ENCODE results near the gene NDUFAF7.
"Not testable (repeated sequence)": the region's sequence is repeated elsewhere in the genome, so short reads cannot be mapped to it uniquely, and the experiment has no call there.

NDUFAF7 gene

DNA sequence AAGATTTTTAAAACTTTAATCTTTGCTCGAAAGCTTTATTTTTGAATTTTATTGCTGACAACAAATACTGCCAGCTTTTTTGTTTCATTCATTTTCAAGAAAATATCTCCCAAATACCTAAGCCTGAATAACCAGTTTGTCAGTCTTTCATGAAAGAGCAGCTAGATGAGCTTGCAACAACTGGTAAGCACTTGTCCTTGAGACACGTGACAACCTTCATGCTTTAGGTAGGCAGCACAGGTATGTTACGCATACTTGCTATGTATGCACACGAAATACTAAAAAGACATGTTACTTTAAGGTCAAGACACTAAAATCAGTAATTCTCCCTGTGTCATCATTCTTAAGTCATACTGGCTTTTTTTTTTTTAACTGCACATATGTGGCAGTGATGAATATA lies 12.4 kb upstream of the NDUFAF7 start:
- no peak for DNase-seq

DNA sequence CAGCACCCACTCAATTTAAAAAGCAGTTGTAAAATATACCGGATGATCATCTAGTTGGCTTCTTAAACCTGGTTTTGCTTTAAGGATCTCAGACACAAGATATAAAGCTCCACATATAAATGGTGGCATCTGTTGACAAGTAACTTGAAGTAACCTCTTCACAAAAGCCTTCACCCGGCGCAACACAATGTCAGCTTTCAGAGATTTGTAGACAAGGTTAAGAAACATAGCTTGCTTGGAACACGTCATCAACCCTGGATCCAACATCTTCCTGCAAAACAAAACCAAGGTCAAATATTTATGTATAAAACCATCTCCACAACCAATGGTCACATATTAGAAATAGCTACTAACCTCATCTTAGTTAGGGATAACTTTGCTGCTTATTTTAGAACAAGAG lies 8.3 kb upstream of the NDUFAF7 start:
- DNase-seq: no peak

DNA sequence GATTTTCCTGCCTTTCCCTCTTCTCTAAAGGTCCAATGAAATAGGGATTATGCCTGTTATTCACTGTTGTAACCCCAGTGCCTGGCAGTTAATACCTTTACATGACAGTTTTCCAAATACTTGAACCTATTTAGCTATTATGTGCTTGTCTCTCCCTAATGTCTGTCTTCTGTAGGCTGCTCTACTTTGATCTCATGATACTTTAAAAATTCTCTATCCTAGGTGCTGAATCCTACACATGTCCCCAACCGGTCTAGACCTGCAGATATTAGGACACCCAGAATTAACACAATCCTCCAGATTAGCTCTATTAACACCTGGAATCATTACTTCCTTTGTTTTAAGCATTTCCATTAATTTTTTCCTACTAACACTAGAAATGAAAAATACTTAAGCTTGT lies 7.4 kb upstream of the NDUFAF7 start:
- no peak for DNase-seq

DNA sequence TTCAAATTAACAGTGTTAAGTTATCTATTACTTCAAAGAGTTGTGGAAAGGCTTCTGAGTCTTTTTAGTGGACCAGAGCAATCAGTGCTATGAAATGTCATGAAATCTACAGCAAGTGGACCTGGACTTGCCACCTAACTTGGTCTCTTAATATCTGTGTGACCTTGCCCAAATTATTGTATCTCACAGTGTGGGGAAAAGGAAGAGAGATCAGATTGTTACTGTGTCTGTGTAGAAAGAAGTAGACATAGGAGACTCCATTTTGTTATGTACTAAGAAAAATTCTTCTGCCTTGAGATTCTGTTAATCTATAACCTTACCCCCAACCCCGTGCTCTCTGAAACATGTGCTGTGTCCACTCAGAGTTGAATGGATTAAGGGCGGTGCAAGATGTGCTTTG lies 6.3 kb upstream of the NDUFAF7 start:
- DNase-seq: not testable (repeated sequence)

DNA sequence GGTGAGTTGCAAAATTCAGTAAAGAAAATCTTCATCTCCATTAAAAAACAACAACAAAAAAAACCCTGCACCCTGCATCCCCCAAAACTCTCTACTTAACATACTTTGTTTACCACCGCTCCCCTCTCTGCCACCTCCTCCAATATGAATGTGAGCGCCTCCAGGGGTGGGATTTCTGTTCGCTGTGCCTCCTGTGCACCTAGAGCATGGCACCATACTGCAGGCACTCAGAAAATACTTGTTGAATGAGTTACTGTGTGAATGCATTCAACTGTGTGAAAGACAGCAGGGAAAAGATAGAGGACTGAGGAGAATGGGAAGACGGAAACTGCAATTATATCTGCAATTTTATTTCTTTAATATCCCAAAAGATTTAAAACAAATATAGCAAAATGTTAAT lies 4.6 kb upstream of the NDUFAF7 start:
- no peak for DNase-seq

DNA sequence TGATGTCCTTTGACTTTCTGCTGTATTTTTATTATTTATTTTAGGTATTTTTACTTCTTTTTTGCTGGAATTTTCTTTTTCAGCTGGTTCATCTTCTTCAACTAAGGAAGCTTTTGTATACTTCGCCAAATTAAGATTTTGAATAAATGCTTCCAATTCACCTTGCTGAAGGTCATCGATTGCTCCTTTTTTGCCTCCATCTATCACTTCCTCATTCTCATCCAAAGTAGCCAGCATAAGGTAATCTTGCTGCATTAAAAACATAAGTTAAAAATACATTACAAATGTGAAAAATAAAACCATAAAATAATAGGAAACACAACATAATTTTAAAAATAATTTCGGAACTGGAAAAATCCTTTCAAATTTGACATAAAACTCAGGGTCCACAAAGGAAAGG lies 2.7 kb upstream of the NDUFAF7 start:
- no peak for DNase-seq

DNA sequence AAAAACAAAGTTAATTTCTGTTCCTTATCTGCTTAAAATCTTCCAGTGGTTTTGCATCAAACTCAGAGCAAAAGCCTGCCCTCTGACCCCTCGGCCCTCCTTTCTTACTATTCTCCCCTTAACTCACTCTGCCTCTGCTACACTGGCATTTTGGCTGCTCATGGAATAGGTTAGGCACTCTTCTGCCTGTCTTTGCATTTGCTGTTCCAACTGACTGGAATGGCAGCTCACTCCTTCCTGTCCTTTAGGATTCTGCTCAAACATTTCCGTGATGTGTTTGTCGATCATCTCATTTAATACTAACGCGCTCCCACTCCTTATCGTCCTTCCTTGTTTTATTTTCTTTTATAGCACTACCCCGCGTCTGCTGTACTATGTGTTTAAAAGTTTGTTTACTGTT lies 877 bp upstream of the NDUFAF7 start:
- DNase-seq: peak in 1 of 2 experiments; percentile 9

DNA sequence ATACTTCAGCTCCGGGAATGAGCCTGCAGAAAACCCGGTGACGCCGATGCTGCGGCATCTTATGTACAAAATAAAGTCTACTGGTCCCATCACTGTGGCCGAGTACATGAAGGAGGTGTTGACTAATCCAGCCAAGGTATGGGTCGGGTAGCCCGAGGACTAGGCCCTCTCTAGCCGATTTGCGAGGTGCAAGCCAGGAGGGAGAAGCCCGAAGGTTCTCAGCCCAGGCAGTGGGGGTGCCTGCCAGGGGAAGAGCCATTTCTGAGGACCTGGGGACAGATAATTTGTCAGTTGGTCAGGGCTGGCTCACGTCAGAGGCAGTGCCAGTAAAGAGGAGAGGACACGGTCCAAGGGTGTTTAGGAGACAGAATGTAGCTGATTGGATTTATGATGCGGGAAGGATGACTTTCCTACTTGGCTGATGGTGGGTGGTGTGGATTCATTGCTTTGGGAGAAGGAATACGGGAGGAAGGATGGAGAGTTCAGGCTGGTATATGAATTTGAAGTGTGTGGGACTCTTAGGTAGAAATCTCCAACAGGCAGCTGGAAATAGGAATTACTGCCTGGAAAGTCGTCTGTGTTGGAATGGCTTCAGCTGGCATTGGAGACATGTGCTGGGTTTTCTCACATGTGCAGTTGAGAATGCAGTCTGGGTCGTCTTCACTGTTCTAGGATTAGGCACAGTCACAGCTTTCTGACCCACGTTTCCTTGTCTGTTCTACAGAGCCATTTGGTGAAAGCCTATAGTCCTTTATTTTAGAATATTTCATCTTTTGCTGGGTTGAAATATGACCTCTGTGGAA lies 874 bp downstream of the NDUFAF7 start:
- DNase-seq: peak in 1 of 2 experiments; percentile 44

DNA sequence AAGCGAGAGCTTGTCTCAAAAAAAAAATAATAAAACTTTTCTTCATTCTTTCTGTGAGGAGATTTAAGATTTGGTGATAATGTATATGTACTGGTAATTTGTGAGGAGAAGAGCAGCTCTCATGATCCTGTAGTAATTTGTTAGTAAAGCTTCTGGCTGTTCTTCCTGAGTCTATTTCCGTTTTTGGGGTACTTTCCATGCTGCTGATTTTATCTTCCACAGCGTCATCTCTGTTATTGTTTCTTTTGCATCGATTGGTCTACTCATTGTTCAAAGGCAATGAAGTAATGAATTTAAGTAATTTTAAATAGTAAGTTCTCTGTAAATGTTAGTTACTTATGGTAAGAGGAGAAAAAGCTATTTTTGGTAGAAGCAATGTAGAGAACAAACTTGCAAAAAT lies 12.0 kb downstream of the NDUFAF7 start:
- no peak for DNase-seq

DNA sequence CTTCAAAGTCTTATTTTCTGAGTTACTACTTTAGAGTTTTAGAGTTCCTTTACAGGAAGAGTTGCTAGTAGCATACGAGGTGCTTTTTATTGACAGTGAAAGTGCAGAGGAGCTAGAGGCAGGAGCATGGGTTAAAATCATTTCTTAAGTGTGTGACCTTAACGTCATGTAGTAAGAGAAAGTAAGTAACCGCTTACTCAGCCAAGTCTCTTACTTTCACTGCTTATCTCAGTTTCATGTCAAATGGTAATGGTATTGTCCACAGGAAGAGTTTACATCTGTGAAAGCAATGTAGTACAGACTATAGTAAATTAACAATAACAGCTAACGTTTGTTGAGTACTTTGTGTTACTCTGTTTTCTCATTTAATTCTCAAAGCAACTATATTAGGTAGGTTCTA lies 12.6 kb downstream of the NDUFAF7 start:
- DNase-seq: no peak

DNA sequence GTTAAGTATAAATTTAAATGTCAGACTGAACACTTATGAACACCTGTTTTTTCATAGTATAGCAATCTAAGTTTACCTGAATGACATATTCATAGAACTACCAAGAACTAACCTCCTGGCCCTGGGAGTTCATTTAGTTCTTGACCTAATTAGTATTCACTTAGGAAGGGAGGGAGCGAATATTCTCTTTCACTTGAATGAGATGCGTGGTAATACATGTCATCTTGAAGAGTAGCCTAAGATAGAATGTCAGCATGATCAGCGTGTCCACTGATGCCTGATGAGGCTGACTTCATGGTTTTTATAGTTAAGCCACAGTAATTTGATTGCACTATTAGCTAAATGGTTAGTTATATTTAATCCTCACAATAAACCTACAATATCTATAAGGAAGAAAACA lies 13.3 kb downstream of the NDUFAF7 start:
- no peak for DNase-seq

DNA sequence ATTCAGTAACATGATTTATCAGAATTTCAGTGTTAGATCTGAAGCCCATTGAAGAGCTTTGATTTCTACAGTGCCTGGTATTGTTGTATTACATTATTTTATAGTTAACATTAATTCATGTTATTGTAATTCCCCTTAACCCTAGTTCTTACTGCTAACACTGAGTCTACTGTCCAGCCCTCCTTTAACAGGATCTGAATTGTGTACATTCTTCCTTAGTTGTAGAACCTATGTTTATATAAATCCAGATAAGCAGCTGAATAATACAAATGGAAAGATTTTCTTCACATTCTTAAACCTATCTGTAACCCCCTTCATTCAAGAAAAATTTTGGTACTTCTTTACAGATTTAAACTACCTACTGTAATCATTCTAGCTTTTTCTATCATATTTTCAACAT lies 14.7 kb downstream of the NDUFAF7 start:
- no peak for DNase-seq

DNA sequence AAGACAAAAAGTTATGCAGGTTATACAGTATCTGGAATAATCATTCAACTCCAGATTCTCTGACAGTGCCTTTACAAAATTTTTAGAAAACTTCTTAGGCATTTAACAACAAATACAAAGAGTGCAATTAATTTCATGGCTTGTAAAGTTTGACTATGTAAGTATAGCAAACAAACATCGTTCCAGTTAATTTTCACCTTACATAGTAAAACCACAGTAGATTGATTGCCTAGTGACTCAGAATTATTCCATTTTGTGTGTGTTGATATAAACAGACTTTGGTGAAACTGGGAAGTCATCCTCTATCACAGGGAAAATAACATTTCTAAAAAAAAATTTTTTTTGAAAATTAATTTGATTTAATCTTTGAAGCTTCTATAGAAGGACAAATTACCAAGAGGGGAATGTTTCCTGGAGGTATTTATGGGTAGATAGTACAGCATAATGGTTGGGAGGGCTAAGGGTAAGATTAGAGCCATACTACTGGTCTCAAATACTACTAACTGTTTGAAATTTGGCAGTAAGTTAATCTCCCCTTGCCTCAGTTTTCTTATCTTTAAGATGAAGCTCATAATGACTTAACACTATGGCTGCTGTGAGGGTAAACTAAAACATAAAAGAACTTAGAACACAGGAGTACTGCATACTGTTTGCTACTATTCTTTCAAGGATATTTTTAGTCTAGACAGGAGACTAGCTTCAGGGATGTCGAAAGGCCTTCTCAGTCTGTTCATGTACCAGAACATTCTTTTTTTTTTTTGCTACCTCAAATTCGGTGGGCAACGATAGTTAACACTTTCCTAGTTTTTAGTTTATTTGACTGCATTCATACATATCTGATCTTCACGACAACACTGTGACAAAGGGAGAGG lies 19.6 kb downstream of the NDUFAF7 start:
- no peak for DNase-seq

DNA sequence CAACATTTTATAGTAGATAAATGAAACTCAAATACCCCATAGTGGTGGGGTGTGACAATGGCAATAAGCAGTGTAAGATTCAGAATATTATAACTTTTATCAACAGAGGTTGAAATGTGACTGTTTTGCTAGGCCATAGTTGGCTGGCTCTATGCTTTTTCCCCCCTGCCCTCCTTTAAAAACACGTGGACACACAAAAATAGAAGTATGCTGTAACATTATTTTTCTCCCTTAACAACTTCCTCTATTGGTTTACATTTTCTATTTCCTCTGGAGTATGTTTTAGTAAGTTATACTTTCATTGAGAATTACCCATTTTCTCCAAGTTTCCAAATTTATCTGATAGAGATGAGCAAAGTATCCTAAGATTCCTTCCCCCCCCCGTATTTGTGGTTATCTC lies 31.1 kb downstream of the NDUFAF7 start:
- no peak for DNase-seq

DNA sequence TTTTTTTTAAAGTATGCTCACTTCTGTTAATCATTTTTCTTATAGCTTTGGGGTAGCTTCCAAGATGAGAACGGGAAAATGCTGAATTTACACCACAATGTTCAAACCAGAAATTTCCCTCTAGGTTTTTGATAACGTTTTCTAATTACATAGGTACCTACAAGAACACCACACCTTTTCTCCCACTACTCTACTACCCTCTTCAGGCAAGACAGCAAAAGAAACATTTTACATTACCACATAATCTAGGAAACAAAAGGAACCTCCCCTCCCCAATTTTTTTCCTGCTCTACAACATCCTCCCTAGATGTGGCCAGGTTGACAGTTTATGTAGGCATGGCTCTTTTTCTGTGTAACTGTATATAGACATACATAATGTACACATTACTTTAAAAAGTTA lies 32.4 kb downstream of the NDUFAF7 start:
- no peak for DNase-seq

DNA sequence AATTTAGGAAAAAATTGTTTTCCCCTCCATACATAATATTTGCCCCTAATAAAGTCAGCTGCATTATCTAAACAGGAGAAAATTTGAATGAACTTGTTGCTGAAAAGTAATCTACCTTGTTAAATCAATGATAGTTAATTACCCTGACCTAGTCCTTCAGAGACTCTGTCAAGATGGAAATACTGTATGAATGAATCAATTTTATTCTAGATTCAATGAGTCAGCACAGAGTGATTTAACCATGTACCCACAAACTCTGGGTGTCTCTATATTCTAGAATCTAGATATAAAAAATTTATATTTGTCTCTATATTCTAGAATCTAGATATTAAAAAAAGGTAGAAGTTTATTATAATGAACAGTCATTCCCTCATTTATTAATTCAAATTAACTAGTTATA lies 36.2 kb downstream of the NDUFAF7 start:
- DNase-seq: no peak

DNA sequence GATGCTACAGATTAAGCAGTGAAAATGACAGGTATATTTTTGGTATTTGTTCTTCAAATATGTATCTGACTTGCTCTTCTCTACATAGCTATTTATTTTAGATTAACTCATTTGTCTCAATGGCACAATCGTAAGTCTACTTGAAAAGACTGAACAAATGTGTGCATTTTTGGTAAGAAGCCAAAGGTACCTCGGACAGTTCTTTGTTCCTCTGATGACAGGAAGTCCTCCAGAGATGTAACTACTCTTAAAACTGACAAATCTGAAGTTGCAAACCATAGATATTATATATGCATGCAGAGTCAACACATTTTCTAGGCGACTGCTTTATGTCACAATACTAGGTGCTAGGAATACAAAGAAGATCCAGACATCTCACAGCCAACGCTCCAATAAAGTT lies 36.7 kb downstream of the NDUFAF7 start:
- no peak for DNase-seq

DNA sequence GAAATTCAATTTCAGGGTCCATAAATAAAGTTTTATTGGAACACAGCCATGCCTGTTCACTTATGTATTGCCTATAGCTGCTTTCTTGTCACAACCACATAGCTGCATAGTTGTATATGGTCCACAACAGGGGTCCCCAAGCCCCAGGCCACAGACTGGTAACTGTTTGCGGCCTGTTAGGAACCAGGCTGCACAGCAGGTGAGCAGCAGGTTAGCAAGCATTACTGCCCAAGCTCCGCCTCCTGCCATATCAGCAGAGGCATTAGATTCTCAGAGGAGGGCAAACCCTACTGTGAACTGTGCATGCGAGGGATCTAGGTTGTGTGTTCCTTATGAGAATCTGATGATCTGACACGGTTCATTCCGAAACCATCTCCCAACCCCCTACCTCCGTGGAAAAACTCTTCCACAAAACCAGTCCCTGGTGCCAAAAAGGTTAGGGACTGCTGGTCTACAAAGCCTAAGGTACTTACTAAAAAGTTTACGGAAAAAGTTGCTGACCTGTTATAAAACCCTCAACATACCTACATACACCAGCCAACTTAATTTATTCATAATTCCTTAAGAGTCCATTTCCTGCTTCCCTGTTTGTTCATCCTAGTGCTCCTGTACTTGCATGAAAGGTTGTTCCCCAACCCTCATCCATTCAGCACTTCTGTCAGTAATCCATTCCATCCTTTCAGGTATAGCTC lies 40.1 kb downstream of the NDUFAF7 start:
- DNase-seq: no peak

DNA sequence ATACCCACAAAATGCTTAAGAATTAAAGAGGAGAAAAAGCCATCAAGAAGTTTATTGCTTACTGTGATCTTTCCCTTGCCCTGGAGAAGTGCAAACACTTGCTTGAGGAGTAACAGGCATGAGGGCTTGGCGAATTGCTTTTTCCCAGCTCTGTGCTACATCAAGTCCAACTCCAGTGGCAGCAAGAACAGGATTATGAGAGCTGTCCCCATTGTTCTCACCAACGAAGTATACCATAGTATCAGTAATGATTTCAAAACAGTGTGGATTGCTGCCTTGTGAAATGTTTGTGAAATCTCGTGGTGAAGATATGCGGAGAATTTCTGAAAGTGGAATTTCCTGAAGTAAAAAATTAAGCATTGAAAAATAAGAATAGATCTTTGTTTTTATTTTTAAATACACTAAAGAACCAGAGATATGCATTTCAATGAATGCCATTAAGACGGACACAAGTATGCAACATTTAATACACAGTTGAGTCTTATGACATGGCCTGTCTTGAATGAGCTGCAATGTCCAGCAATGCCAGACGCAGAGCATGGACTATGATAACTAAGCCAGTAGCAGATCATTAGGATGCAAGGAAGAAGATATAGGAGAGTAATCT lies 43.0 kb downstream of the NDUFAF7 start:
- no peak for DNase-seq

DNA sequence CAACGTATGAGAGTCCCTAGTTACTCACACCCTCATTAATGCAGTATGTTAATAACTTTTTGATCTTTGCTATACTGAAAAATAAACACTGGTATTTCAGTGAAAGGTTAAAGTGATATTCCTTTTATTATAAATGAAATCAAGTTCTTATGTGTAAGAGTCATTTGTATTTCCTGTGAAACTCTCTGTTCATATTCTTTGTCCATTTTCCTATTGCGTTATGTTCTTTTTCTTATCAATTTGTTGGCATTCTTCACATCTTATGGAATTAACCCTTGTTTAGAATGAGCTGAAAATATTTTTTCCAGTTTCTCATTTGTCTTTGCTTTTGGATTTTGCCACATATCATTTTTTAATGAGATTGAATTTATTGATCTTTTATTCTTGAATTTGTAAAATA lies 44.8 kb downstream of the NDUFAF7 start:
- no peak for DNase-seq

DNA sequence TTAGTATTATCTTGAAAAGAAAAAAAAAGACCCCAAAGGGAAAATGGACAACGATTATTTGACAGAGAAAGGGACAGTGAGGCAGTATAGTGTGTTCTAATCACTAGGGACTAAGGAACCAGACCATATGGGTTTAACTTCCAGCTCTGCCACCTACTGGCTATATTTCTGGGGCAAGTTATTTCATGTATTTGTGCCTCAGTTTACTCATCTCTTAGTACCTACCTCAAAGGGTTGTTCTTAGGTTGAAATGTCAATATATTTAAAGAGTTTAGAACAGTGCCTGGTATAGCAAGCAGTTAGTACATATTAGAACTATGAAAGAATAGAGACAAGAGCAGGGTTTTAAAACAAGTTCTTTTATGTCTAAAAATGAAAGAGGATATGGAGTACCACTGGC lies 50.5 kb downstream of the NDUFAF7 start:
- no peak for DNase-seq

DNA sequence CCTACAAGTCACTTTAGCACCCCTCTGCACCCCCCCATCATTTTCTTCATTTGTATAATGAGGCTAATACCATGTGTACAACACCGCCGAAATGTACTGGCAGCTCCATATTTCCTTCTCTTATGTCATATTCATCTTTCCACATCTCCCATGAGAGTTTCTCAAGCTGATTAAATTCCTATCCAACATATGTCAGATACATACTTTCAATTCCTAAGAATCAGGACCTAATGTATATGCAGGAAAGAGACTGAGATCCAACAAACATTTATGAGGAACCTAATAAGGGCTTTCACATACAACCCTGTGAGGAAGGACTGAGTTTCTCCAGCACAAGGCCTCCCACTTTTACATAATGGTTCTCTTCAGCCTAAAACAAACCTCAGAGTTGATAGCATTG lies 51.3 kb downstream of the NDUFAF7 start:
- no peak for DNase-seq

DNA sequence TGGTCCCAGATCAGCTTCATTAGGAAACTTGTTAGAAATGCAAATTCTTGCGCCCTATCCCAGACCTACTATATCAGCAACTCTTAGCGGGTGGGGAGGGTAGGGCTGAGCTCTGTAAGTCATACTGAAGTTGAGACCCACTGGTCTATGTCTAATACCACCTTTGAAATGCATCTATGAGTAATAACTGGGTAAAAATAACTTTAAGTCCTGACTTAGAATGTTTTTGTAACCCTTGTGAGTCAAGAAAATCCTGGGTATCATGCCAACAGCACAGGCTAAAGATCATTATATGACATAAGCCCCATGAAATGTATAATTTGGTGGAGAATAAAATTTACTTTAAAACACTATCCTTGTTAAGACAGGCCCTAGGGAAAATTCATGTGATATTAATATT lies 51.7 kb downstream of the NDUFAF7 start:
- no peak for DNase-seq
